HL-60/S4 treated with retinoic acid at 250 ng/mL for 4 days and 3 days (cell line): ENCODE results near the gene ELL2.

ENCODE experiments used
- in situ Hi-C: fragments of 300-500 bp; cut with MboI; formaldehyde crosslinking; loops from 2 replicates; pipeline ENCODE4 v1.7.0; 2022; ENCODE audit warnings: low sequenced_read_pairs

Gene ELL2

GRCh38 chr5:95956900-95957293, 4.8 kb downstream of the ELL2 start:
- in situ Hi-C loops: no loop called here

GRCh38 chr5:95956021-95956899, 5.4 kb downstream of the ELL2 start:
- in situ Hi-C loops: no loop called here

GRCh38 chr5:95954716-95955115, 6.9 kb downstream of the ELL2 start:
- in situ Hi-C loops: no loop called here

DNA sequence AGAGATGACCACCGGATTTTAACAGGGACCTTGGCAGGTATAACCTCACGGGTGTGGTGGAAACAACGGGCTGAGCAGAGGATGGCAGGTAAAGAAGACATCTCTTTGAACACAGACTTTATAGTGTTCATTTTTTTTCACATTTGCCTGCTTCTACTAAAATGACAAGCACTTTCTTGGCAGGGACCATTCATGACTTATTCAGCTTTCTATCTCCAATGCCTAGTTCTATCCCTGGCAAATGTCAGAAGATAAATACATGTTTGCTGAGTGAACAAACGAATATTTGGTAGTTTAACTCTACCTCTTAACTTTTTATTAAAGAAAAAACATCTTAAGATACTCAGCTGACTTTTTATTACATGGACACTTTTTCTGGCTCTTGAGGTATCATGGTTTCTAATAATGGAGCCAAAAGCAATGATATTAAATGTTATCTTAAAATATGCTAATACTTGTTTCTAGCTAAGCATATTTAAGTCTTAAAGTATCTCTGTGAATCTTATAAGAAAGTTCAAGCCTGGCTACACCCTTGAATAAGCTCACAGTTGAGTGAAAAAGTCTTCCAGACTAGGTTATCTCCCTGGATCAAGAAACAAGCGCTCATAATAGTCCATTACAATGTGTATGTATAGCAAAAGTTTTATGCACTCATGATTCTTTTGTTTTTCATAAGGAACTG, 8.5 kb downstream of the ELL2 start:
- in situ Hi-C loops: no loop called here

GRCh38 chr5:95951916-95952315, 9.7 kb downstream of the ELL2 start:
- in situ Hi-C loops: no loop called here

- in situ Hi-C loops: no loop called here
These were observed 11.8 kb downstream of the ELL2 start for GRCh38 chr5:95949810-95950209.

DNA sequence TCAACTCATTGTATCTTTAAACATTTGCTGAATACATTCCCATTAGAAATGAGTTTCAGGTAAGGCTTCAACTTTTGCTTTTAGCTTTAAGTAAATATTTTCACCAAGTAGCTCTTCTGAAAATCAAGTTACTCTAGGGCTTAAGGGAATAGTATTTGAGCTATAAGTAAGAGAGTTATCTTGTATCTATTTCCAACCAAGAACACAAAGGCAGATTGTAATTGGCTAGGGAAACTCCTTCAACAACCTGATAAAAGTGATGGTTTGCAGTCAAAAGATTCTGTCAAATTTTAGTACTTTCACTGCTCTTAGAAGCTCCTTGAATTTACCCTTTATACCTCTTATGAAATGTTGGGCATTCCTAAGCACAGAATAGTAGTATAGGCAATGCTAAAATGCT, 13.0 kb downstream of the ELL2 start:
- in situ Hi-C loops: no loop called here

GRCh38 chr5:95946451-95946850, 15.2 kb downstream of the ELL2 start:
- in situ Hi-C loops: no loop called here

- in situ Hi-C loops: no loop called here
These were observed 18.7 kb downstream of the ELL2 start for GRCh38 chr5:95942968-95943367.

- in situ Hi-C loops: no loop called here
These were observed 19.2 kb downstream of the ELL2 start for GRCh38 chr5:95942414-95942813.

DNA sequence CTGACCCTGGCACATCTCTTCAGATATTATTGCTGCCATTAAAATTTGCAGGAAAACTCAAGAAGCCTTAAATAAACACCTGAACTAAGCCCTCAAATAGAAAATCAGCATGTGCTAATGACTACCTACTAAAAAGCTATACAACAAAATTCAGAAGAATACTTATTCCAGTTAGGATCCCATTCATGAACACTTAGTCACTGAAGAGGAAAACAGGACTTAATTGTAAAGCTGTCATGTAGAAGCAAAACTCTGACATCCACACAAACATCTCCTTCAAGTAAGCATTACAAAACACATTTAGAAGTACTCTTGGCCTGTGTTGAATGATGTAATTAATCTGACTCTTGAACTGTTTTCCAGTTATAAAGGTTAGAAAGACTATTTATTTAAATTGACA, 19.9 kb downstream of the ELL2 start:
- in situ Hi-C loops: no loop called here

GRCh38 chr5:95940758-95941682, 20.6 kb downstream of the ELL2 start:
- in situ Hi-C loops: no loop called here

- in situ Hi-C loops: no loop called here
These were observed 22.2 kb downstream of the ELL2 start for GRCh38 chr5:95939465-95939864.

- in situ Hi-C loops: no loop called here
These were observed 22.9 kb downstream of the ELL2 start for GRCh38 chr5:95938766-95939165.

DNA sequence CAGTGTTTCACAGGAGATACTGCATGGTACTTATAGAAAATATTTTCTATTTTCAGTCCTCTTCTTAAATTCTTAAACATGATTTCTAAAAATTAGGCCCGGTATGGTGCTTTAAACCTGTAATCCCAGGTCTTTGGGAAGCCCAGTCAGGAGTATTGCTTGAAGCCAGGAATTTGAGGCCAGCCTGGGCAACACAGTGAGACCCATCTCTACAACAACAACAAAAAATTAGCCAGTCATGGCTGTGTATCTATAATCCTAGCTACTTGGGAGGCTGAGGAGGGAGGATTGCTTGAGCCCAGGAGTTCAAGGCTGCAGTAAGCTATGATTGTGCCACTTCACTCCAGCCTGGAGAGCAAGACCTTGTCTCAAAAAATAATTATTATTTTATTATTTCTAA, 23.3 kb downstream of the ELL2 start:
- in situ Hi-C loops: no loop called here

DNA sequence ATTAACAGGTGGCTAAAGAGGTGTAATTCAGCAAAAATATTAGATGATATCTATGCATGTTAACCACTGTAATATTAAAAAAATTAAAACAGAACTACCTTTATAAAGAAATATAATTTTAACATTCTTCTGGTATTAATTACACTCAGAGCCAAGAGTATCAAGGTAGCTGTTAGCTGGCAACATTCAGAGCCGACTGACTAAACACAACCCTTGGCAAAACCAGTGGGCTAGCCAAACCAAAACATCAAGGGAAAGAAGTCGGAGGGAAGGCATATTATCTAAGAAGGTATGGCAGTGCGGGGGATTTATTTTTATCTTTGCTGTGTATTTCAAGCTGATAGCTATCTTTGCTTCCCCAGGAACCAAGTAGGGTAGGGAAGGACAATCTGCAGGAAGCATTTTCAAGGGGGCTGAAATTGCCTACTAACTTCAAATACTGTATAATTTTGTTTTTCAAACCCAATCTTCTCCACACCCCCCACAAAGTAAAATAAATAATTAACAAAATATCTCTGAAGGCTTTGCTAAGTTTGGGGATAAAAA, 24.0 kb downstream of the ELL2 start:
- in situ Hi-C loops: no loop called here

DNA sequence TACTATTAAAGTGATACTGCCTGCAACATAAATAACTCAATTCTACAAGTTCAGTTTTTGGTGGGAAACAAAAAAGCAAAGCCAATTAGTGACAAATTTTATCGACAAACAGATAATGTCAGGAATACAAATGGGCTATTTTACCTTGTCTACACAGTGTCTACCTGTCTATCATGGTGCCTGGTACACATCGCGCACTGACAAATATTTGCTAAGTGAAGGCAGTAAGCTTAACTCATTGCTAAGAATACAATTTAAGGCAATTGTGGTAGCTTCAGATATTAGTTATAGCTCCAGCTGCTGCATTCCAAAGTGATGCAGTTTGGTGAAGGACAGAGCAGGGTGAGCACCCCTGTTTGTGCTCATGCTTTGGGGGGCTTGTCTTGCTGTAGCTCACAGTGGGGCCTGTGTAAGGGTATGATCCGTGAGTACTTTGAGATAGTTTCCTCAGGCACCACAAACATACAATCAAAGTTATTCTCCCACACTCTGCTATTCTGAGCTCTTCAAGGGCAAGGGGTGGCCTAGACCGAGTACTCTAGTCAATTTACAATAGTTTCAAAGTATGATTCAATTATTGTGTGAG, 24.7 kb downstream of the ELL2 start:
- in situ Hi-C loops: no loop called here

DNA sequence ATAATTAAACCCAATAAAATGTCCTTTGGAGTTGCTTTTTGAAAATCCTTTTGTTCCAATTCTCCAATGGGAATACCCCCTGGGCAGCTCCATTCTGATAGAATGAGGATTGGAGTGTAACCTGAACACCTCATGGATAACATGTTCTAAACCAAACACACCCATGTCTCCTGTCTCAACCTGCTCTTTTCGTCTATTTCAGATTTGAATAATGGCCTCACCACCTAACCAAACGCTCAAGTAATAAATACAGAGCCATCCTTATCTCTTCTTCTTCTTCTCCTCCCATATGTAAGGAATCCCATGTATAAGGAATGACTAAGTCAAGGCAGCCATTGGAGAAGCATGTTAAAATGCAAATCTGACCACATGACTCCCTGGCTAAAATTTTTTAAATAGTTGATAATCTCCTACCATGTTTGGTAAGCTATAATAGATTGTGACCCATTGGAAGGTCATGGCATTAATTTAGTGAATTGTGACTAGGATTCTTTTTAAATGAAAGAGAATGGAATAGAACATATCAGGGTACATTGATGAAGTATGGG, 26.0 kb downstream of the ELL2 start:
- in situ Hi-C loops: no loop called here

GRCh38 chr5:95934207-95934804, 27.3 kb downstream of the ELL2 start:
- in situ Hi-C loops: no loop called here

- in situ Hi-C loops: no loop called here
These were observed 28.7 kb downstream of the ELL2 start for GRCh38 chr5:95932941-95933340.
